ENCODE measurements around the gene CLK2.
A peak's percentile ranks its signal among the peaks of the same experiment; 100 is the strongest.
"Not testable (repeated sequence)": the region's sequence is repeated elsewhere in the genome, so short reads cannot be mapped to it uniquely, and the experiment has no call there.

The CLK2 gene

DNA sequence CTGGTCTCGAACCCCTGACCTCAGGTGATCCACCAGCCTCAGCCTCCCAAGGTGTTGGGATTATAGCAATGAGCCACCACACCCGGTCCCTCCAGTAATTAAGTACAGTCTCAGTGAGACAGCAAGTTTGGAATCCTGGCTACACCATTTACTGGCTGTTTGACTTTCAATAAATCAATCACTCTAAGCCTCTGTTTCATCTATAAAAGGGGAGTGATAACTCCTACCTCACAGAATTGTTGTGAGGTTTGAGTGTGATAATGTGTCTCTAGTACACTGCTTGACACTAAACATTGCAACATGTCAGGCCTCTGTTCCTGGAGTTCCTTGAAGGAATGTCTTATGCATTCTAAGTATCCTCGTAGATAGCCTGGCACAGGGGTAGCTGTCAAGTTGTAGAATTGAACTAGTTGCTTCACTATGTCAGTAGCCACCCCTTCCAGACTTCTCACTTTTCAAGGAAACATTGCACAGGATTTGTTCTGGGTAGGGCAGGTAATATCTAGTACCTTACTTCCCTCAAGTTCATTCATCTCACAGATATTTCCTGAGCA, 30.4 kb downstream of the CLK2 start:
- DNase-seq (ENCODE audit: low spot score), result no peak

- DNase-seq (ENCODE audit: low spot score), result no peak
Measured at GRCh38 chr1:155241841-155242264, 31.5 kb downstream of the CLK2 start.

DNA sequence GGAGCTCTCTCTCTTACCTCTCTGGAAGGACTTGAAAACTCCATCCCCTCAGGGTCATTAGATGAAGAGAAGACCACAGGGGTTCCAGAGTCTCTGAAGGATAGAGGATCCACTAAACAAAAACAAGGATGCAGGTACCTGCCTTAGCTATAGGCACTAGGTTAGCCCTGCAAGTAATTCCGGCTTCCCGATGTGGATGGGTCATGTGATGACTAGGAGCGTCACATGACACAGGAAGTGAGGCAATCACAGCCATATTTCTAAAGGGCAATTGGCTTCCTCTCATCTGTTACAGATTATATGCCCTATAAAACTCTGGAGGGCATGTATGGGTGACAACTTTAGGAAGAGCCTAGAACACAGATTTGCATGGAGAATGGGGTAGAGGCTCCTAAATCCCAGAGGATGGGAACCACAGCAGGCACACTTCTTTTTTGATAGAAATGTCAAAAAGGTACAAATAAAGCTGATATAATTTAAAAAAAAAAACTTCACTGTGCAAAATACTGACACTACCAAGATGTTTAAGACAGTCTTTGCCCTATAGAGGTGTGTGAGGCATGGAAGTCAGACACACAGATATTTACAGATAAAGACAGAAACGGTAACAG, 32.1 kb downstream of the CLK2 start:
- DNase-seq (ENCODE audit: low spot score), result peak; percentile 92

DNA sequence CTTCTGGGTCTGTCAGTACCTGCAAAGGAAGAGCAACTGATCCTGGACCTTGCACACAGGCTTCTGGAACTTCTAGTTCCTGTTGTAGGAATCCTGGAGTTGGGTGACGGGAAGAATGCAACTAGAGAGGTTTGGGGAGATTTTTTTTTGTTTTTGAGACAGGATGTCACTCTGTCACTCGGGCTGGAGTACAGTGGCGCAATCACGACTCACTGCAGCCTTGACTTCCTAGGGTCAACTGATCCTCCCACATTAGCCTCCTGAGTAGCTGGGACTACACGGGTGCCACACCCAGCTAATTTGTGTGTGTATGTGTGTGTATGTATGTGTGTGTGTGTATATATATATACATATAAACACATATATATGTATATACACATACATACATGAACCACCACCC, 36.9 kb downstream of the CLK2 start:
- DNase-seq (ENCODE audit: low spot score), result no peak

- not testable (repeated sequence) for DNase-seq (ENCODE audit: low spot score)
Measured at GRCh38 chr1:155235375-155235774, 37.9 kb downstream of the CLK2 start.

- not testable (repeated sequence) for DNase-seq (ENCODE audit: low spot score)
Measured at GRCh38 chr1:155233502-155233901, 39.8 kb downstream of the CLK2 start.

DNA sequence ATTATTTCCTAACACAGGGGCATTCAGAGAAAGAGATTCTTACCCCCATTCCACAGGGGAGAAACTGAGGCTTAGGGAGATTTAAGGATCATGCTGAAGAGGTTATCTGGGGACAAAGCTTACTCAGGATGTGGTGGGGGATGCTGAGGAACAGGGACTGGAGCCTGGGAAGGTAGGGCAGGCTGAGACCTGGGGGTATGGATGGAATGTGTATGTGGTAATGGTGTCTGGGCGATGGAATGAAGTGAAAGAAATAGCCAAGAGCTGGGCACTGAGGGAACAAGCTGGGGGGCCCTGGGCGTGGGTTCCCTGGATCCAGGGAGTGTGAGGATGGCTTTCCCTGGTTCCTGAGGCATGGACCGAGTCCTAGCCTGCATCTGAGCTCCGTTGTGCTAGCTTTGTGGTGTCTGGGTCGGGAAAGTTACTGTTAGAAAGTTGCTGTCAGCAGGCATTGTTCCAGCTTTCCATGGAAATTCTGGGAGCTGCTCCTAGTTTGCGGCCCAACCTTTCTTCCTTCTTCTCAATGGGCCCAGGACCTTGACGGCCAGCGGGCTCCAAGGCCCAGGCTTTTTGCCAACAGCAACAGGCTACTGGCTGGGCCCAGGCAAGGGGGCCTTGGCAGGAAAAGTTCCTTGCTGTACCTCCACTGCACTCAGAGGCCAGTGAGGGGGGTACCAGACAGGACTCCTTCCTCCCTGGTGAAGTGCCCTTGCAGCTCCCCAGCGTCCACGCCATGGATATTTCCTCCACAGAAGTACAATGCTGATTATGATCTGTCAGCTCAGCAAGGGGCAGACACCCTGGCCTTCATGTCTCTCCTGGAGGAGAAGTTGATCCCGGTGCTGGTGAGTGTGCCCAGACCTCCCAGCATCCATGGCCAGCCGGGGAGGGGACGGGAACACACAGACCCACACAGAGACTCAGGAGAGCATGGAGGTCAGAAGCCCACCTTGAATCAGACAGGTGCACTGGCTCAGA, 41.0 kb downstream of the CLK2 start:
- not testable (repeated sequence) for DNase-seq (ENCODE audit: low spot score)

DNA sequence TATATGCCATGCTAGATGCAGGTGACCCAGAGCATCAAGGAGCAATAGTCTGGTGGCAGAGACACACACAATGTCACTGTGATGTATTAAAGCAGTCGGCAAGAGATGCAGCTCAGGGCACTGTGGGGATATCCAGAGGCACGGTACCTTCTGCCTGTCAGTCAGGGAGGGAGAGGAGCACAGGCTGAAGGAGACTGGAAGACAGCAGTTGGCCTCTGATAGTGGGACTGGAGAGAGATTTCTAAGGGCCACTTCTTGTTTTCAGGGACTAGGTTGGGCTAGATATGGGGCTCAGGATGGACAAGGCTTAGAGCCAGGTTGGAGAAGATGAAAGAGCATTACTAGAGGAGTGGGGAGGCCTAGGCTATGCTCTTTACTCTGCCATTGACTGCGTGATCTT, 42.0 kb downstream of the CLK2 start:
- DNase-seq (ENCODE audit: low spot score), result not testable (repeated sequence)

- no peak for DNase-seq (ENCODE audit: low spot score)
Measured at GRCh38 chr1:155228096-155228427, 45.2 kb downstream of the CLK2 start.

GRCh38 chr1:155227261-155228095, 45.8 kb downstream of the CLK2 start:
- DNase-seq (ENCODE audit: low spot score), result peak; percentile 100

DNA sequence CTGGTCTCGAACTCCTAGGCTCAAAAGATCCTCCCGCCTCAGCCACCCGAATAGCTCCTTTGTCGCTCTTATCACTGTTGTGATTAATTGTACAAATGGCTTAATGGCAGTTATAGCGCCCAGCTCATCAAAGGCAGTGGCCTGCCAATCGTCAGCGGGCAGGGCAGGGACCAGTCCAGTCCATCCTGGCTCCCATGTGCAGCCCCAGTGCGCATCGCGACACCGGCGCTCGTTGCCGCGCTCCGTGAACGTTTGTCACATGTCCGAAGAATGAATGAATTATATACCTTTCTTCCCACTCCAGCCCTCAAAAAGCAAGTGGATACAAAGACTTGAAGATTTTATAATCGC, 46.4 kb downstream of the CLK2 start:
- DNase-seq (ENCODE audit: low spot score), result no peak

DNA sequence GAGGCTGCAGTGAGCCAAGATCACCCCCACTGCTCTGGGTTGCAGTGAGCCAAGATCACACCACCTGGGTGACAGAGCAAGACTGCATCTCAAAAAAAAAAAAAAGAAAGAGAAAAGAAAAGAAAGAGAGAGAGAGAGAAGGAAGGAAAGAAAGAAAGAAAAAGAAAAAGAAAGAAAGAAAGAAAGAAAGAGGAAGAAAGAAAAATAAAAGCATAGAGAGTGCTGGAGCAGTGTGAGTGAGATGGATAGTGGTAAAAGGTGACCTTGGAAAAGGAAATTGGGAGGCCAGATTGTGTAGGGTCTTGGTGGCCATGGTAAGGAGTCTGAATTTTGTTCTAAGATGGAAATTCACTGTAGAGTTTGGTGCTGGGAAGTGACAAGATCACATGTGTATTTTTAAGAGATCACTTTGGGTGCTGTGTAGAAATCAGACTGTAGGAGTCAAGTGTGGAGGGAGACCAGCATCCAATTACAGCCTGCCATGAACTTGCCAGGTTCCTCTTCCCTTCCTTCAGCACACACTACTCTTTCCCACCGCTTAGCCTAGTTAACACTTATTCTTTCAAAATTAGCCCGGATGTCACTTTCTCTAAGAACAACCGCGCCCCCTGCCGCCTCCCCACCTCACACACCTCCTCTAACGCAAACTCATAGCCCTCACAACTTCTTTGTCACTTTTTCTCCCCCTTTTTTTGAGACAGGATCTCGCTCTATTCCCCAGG, 47.0 kb downstream of the CLK2 start:
- DNase-seq (ENCODE audit: low spot score), result peak; percentile 95

GRCh38 chr1:155225404-155225759, 47.9 kb downstream of the CLK2 start:
- DNase-seq (ENCODE audit: low spot score), result not testable (repeated sequence)

DNA sequence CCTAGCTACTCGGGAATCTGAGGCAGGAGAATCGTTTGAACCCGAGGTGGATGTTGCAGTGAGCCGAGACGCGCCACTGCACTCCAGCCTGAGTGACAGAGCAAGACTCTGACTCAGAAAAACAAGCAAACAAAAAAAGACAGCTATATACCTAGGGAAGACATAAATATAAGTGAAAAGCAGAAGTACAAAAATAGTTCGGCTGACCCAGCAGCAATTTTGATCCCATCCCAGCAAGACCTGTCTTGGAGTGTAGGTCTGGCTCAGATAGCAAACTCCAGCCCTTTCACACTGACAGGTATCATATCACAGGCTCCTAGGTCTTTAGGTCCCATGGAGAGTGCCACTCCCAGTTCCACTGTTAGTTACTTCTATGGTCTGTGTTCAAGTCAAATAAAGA, 50.3 kb downstream of the CLK2 start:
- DNase-seq (ENCODE audit: low spot score), result peak; percentile 58

GRCh38 chr1:155220211-155220965, 52.9 kb downstream of the CLK2 start:
- not testable (repeated sequence) for DNase-seq (ENCODE audit: low spot score)

- DNase-seq (ENCODE audit: low spot score), result no peak
Measured at GRCh38 chr1:155219592-155220031, 53.7 kb downstream of the CLK2 start.

DNA sequence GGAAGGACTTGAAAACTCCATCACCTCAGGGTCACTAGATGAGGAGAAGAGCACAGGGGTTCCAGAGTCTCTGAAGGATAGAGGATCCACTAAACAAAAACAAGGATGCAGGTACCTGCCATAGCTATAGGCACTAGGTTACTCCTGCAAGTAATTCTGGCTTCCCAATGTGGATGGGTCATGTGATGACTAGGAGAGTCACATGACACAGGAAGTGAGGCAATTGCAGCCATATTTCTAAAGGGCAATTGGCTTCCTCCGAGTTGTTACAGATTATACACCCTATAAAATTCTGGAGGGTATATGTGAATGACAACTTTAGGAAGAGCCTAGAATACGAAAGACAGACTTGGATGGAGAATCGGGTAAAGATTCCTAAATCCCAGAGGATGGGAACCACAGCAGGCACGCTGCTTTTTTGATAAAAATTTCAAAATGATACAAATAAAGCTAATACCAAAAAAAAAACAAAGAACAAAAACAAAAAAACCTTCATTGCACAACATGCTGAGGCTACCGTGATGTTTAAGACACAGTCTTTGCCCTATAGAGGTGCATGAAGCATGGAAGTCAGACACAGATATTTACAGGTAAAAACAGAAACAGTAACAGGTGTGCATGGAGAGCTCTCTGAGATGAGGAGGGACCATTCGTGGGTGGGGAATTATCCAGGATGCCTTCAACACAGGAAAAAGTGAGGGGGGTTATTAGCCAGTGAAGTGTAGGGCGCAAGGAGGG, 54.3 kb downstream of the CLK2 start:
- DNase-seq (ENCODE audit: low spot score), result no peak

- DNase-seq (ENCODE audit: low spot score), result not testable (repeated sequence)
Measured at GRCh38 chr1:155214702-155215101, 58.6 kb downstream of the CLK2 start.
